OCI-LY7 (cell line): ENCODE results near the gene ARTN. TPM values are rescaled to one million over a fixed set of nuclear protein-coding genes. Genes with fewer than 3 reads are reported as not detected.

Experiments used
- BruUV-seq: library from RNA; stranded (reverse); fragments of 400-500 nt; replicated peaks from 2 replicates; lab custom pipeline; 2021; lab: Mats Ljungman, UMichigan
- CTCF ChIA-PET: fragments of 300-600 bp; sonication (Branson Sonifier 250); formaldehyde crosslinking; loops from one replicate; lab custom pipeline; 2022; ENCODE audit warnings: antibody characterized with exemption; ENCODE audit not compliant: unreplicated experiment; lab: Charles Lee
- POLR2A ChIA-PET: fragments of 300-600 bp; sonication (Branson Sonifier 250); formaldehyde crosslinking; loops from one replicate; lab custom pipeline; 2022; ENCODE audit warnings: antibody characterized with exemption; lab: Charles Lee
- DNase-seq: peaks from one replicate; pipeline ENCODE4 v3.0.0-alpha.2; 2015; ENCODE audit warnings: low spot score
- H2AFZ ChIP-seq: fragments of 200-600 bp; sonication (generic), shearing (Covaris generic); 2 replicates; pipeline ENCODE4 v1.6.1; 2014; ENCODE audit warnings: mild to moderate bottlenecking, antibody characterized with exemption, low read length, moderate library complexity
- H3K27ac ChIP-seq: fragments of 200-600 bp; sonication (generic); 2 replicates; pipeline ENCODE4 v1.5.1; 2014; ENCODE audit warnings: mixed run types, low read depth, mild to moderate bottlenecking, moderate library complexity, low read length, inconsistent platforms; ENCODE audit not compliant: poor library complexity, severe bottlenecking
- H3K36me3 ChIP-seq: fragments of 200-600 bp; sonication (generic); 2 replicates; pipeline ENCODE4 v1.6.1; 2014; ENCODE audit warnings: mild to moderate bottlenecking, antibody characterized with exemption, low read length, moderate library complexity, mixed read lengths; ENCODE audit not compliant: insufficient read depth
- H3K4me1 ChIP-seq: fragments of 200-600 bp; sonication (generic); 2 replicates; pipeline ENCODE4 v1.5.1; 2014; ENCODE audit warnings: mild to moderate bottlenecking, low read length; ENCODE audit not compliant: insufficient read depth, poor library complexity, severe bottlenecking
- H3K4me2 ChIP-seq: fragments of 200-600 bp; sonication (generic); 2 replicates; pipeline ENCODE4 v1.6.1; 2014; ENCODE audit warnings: mild to moderate bottlenecking, low read length
- H3K4me3 ChIP-seq: fragments of 200-600 bp; sonication (generic); 2 replicates; pipeline ENCODE4 v1.5.1; 2014; ENCODE audit warnings: mild to moderate bottlenecking, low read depth, low read length; ENCODE audit not compliant: poor library complexity, severe bottlenecking
- H3K79me2 ChIP-seq: fragments of 200-600 bp; sonication (generic); 2 replicates; pipeline ENCODE4 v1.6.1; 2016; ENCODE audit warnings: low read depth, mild to moderate bottlenecking, low read length, moderate library complexity, mixed read lengths; ENCODE audit not compliant: insufficient read depth
- H3K9me2 ChIP-seq: fragments of 200-600 bp; sonication (generic); 2 replicates; pipeline ENCODE4 v1.6.1; 2016; ENCODE audit warnings: mild to moderate bottlenecking, low read length, mixed read lengths; ENCODE audit not compliant: insufficient read depth
- H3K9me3 ChIP-seq: fragments of 200-600 bp; sonication (generic); 2 replicates; pipeline ENCODE4 v1.6.1; 2014; ENCODE audit warnings: mild to moderate bottlenecking, mixed run types, low read length, mixed read lengths
- H4K20me1 ChIP-seq: fragments of 200-600 bp; sonication (generic); 2 replicates; pipeline ENCODE4 v1.6.1; 2014; ENCODE audit warnings: mild to moderate bottlenecking, antibody characterized with exemption, low read length, moderate library complexity, mixed read lengths; ENCODE audit not compliant: insufficient read depth
- CTCF ChIP-seq: fragments of 200-600 bp; sonication (generic); conservative IDR thresholded peaks from 2 replicates; pipeline ENCODE4 v1.5.1; 2014; ENCODE audit warnings: mild to moderate bottlenecking, antibody characterized with exemption, low read length, moderate library complexity, mixed read lengths
- EZH2phosphoT487 ChIP-seq: fragments of 200-600 bp; sonication (generic); IDR thresholded peaks from 2 replicates; pipeline ENCODE4 v1.6.1; 2018; ENCODE audit warnings: low read depth, borderline replicate concordance, mild to moderate bottlenecking, mixed run types, antibody characterized with exemption, low read length, moderate library complexity, mixed read lengths
- intact Hi-C: fragments of 100-400 bp; cut with micrococcal nuclease; formaldehyde crosslinking; loops from one replicate; pipeline ENCODE4 v1.10.0; 2022; ENCODE audit not compliant: unreplicated experiment
- total RNA-seq, 2 experiments: library from RNA; depleted of rRNA in 1 of 2; stranded (reverse); fragments of >200 nt in 1 of 2; shearing (Covaris generic) in 1 of 2; gene quantifications; 2 replicates each; pipeline ENCODE4 v1.2.3, GENCODE V29; 2014 to 2022

The ARTN gene
- total RNA-seq, 2 experiments from 2014 or later: 0.44 to 1.2 TPM

GRCh38 chr1:43970911-43971310 is 37.3 kb downstream of the ARTN start:
- CTCF ChIA-PET: no interaction called here
- TF ChIP-seq CTCF: no peak
- TF ChIP-seq EZH2phosphoT487: no peak

DNA sequence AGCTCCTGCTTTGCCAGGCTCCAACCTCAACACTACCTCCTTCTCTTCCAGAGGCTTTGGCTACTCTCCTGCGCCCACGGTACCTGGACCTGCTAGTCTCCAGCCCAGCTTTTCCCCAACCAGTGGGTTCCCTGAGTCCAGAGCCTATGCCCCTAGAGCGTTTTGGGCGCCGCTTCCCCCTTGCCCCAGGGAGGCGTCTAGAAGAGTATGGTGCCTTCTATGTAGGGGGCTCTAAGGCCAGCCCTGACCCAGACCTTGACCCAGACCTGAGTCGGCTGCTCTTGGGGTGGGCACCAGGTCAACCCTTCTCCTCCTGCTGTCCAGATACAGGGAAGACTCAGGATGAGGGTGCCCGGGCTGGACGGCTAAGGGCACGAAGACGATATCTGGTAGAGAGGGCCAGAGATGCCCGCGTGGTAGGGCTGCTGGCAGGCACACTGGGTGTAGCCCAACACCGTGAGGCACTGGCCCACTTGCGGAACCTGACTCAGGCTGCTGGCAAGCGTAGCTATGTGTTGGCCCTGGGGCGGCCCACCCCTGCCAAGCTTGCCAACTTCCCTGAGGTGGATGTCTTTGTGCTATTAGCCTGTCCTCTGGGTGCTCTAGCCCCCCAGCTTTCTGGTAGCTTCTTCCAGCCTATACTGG is 37.9 kb downstream of the ARTN start:
- H3K27ac ChIP-seq: no peak overlapping the region
- no peak overlapping the region for H2AFZ ChIP-seq
- POLR2A ChIA-PET: interaction anchor here (0.6 kb wide), 1 partner anchor 1689 kb away, joined by 3 read pairs; no protein-coding TSS in a partner anchor
- peaks cover 33% of the 10 kb centered on the region for H3K36me3 ChIP-seq
- peaks cover 24% of the 10 kb centered on the region for H3K4me1 ChIP-seq
- TF ChIP-seq EZH2phosphoT487 (no peak), CTCF (no peak)
- no peaks in the 10 kb centered on the region for H3K9me2 ChIP-seq
- H3K79me2 ChIP-seq: peaks cover 10% of the 10 kb centered on the region; the same call in 1 of the 2 replicates
- peak overlapping the region; percentile 89 for H3K4me3 ChIP-seq
- H3K9me3 ChIP-seq: no peaks in the 10 kb centered on the region
- 0 out of 2 replicates have a peak, but pooled peaks cover 9% of the 10 kb centered on the region for H4K20me1 ChIP-seq
- intact Hi-C loops: no loop called here
- CTCF ChIA-PET: no interaction called here
- no peak for DNase-seq
- BruUV-seq: no TSS peak
- peak overlapping the region; percentile 98 for H3K4me2 ChIP-seq

More at GRCh38 chr1:43970911-43971310, 37.3 kb downstream of the ARTN start:
- 0 out of 2 replicates have a peak, but pooled peaks cover 3% of the 10 kb centered on the region for H4K20me1 ChIP-seq
- H3K79me2 ChIP-seq: peaks cover 10% of the 10 kb centered on the region; the same call in 1 of the 2 replicates
- peak overlapping the region; percentile 89 for H3K4me3 ChIP-seq
- no peak for DNase-seq
- H3K27ac ChIP-seq: no peak overlapping the region
- no peaks in the 10 kb centered on the region for H3K9me3 ChIP-seq
- POLR2A ChIA-PET: interaction anchor here (0.6 to 1.1 kb wide), 4 partner anchors 17 to 1690 kb away, joined by 3 to 4 read pairs (median 4); no protein-coding TSS in a partner anchor
- no TSS peak for BruUV-seq
- peaks cover 27% of the 10 kb centered on the region for H3K36me3 ChIP-seq
- no peaks in the 10 kb centered on the region for H3K9me2 ChIP-seq
- no peak overlapping the region for H2AFZ ChIP-seq
- intact Hi-C loops: no loop called here
- peaks cover 19% of the 10 kb centered on the region for H3K4me1 ChIP-seq
- peak overlapping the region; percentile 98 for H3K4me2 ChIP-seq
